Mononuclear cell (primary cell): ENCODE measurements around the gene ZNF276. TPM values are rescaled to one million over a fixed set of nuclear protein-coding genes. Genes with fewer than 3 reads are reported as not detected.
"Not testable (repeated sequence)": the region's sequence is repeated elsewhere in the genome, so short reads cannot be mapped to it uniquely, and the experiment has no call there.

Experiments used
- H3K27me3 ChIP-seq: 2 replicates; pipeline ENCODE4 v1.6.0; 2011; ENCODE audit warnings: low read length, control low read depth; ENCODE audit not compliant: insufficient read depth
- H3K4me1 ChIP-seq: 2 replicates; pipeline ENCODE4 v1.5.1; 2011; ENCODE audit warnings: mild to moderate bottlenecking, low read length, control low read depth; ENCODE audit not compliant: insufficient read depth
- H3K4me3 ChIP-seq: 2 replicates; pipeline ENCODE4 v1.5.1; 2011; ENCODE audit warnings: mild to moderate bottlenecking, low read length, moderate library complexity
- H3K9me3 ChIP-seq: 2 replicates; pipeline ENCODE4 v1.5.1; 2011; ENCODE audit warnings: low read depth, mild to moderate bottlenecking, control low read depth, low read length
- total RNA-seq: library from RNA; depleted of rRNA; stranded (reverse); fragments of >200 nt; gene quantifications from one replicate; pipeline ENCODE4 v1.2.3, GENCODE V29; 2012

ZNF276 gene
- total RNA-seq, 1 donor: 48.9 TPM

GRCh38 chr16:89764711-89765201 is 43.4 kb downstream of the ZNF276 start:
- Histone ChIP-seq H3K4me3 (peak overlapping the region; percentile 48), H3K4me1 (peaks cover 54% of the 10 kb centered on the region), H3K27me3 (no peaks in the 10 kb centered on the region), H3K9me3 (no peaks in the 10 kb centered on the region)

DNA sequence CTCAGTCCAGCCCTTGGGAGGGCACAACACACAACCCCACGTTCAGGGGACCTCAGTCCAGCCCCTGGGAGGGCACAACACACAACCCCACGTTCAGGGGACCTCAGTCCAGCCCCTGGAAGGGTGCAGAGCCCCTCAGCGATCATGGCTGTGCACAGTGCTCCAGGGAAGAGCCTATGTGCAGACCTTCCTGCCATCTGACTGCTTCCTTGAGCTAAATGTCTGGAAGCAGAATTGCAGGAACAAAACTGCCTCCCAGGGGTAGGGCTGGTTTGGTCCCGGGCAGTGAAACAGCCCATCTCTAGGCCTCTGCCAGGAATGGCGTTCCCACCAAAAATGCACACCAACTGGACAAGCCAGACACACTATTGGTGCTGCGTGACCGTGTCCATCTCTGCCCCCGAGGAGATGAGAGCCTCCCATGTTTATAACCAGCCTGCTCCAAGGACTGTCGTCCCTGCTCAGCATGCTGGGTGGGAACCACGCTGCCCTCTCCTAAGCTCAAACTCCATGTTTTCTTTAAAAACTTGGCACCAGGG is 44.0 kb downstream of the ZNF276 start:
- Histone ChIP-seq H3K27me3 (no peaks in the 10 kb centered on the region), H3K4me3 (no peak overlapping the region), H3K4me1 (peaks cover 48% of the 10 kb centered on the region), H3K9me3 (no peaks in the 10 kb centered on the region)

DNA sequence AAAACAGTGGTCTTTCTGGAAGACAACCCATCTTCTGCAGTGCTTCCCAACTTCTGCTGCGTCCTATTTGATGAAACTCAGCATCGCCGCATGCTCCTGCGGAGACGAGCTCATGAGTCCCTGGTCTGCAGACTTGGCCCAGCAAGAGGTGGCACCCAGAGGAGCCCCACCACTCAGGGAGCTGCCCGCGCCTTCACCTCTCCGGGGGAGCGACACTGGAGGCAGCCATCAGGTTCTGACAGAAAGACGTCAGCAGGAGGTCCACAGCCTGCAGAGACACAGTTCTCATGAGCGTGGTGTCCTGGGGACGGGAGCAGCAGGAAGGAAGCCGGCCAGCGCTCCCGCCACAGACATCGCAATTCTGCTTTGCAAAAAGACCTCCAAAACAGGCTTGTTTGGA is 49.0 kb downstream of the ZNF276 start:
- Histone ChIP-seq H3K4me3 (no peak overlapping the region), H3K4me1 (peaks cover 4% of the 10 kb centered on the region), H3K27me3 (no peaks in the 10 kb centered on the region), H3K9me3 (no peaks in the 10 kb centered on the region)

GRCh38 chr16:89775223-89775622 is 53.9 kb downstream of the ZNF276 start:
- H3K27me3 ChIP-seq: no peaks in the 10 kb centered on the region
- H3K9me3 ChIP-seq: no peaks in the 10 kb centered on the region
- H3K4me3 ChIP-seq: no peak overlapping the region
- H3K4me1 ChIP-seq: no peaks in the 10 kb centered on the region

DNA sequence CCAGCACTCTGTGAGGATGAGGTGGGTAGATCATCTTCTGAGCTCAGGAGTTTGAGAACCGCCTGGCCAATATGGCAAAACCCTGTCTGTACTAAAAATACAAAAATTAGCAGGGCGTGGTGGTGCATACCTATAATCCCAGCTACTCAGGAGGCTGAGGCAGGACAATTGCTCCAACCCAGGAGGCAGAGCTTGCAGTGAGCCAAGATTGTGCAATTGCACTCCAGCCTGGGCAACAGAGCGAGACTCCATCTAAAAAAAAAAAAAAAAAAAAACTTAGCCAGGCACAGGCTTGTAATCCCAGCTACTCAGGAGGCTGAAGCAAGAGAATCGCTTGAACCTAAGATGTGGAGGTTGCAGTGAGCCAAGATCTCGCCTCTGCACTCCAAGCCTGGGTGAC is 56.9 kb downstream of the ZNF276 start:
- H3K4me3 ChIP-seq, H3K27me3 ChIP-seq, H3K4me1 ChIP-seq, H3K9me3 ChIP-seq: not testable (repeated sequence)

DNA sequence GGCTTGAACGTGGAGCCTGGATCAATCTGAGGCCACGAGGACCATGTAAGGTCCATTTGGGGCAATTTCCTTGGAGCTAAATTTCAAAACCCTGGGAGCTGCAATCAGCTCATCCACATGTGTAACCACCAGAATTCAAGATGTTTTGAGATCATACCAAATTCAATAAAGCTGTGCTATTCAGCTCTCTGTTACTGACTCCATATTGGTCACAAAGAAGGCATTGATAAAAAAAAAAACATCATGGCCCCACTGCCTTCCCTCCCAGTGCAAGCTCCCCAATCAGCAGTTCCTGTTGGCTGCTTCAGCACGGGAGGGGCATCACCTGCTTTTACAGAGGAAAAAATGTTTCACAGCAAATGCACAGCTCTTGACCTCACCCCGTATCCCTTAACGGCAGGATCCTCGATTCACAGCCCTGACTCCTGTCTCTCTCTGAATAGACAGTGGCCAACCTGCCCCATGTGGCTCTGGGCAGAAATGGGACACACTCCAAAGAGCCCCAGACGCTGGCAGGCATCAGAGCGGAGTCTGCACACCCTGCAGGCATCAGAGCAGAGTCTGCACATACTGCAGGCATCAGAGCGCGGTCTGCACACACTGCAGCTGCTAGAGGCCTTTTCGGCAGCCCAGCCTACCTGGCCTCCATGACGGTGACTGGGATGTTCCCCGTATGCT is 58.0 kb downstream of the ZNF276 start:
- Histone ChIP-seq H3K9me3 (no peaks in the 10 kb centered on the region), H3K27me3 (no peaks in the 10 kb centered on the region), H3K4me1 (no peaks in the 10 kb centered on the region), H3K4me3 (no peak overlapping the region)

GRCh38 chr16:89779909-89780305 is 58.6 kb downstream of the ZNF276 start:
- Histone ChIP-seq H3K4me3 (no peak overlapping the region), H3K9me3 (no peaks in the 10 kb centered on the region), H3K4me1 (no peaks in the 10 kb centered on the region), H3K27me3 (no peaks in the 10 kb centered on the region)

DNA sequence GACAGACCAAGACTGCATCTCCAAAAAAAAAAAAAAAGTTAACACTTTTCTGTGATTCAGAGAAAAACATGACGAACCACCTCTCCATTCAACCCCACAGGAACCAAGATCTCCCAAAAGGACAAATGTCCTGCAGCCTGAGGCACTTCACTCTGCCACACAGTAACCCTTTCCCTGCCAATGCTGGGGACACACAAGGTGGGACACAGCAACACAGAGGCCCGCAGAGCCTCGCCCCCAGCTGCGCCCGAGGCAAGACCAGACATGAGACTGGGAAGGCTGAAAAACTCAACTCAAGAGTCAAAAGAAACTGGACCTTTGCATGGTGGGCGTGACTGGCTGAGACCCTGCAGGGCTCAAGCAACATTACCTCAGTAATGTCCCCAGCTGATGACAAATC is 61.2 kb downstream of the ZNF276 start:
- Histone ChIP-seq H3K4me3 (no peak overlapping the region), H3K9me3 (no peaks in the 10 kb centered on the region), H3K27me3 (no peaks in the 10 kb centered on the region), H3K4me1 (peaks cover 14% of the 10 kb centered on the region)

DNA sequence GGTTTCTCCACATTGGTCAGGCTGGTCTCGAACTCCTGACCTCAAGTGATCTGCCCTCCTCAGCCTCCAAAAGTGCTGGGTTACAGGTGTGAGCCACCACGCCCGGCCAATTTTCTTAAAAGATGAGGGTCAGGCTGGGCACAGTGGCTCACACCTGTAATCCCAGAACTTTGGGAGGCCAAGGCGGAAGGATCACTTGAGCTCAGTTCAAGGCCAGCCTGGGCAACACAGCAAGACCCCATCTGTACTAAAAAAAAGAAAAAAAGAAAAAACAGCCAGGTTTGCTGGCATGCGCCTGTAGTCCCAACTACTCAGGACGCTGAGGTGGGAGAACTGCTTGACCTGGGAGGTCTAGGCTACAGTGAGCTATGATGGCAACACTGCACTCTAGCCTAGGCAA is 62.6 kb downstream of the ZNF276 start:
- not testable (repeated sequence) for H3K27me3 ChIP-seq, H3K9me3 ChIP-seq, H3K4me3 ChIP-seq
- H3K4me1 ChIP-seq: peaks cover 14% of the 10 kb centered on the region

DNA sequence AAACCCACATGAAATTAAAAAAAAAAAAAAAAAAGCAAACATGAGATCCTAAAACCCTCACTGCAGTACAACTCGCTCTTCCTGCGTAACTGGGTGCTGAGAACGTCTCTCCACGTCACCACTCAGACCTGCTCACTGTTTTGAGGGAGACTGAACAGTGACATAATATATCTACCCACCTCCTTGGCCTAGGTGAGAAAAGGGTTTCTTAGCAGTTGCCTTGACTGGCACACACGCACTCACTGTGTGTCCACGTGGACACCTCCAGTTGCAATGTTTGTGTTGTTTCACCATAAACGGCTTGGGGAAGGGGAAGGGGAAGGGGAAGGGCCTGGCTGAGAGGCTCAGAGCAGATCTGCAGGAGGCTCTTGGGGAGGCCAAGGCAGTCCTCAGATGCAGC is 63.1 kb downstream of the ZNF276 start:
- Histone ChIP-seq H3K4me1 (peaks cover 14% of the 10 kb centered on the region), H3K27me3 (no peaks in the 10 kb centered on the region), H3K4me3 (no peak overlapping the region), H3K9me3 (no peaks in the 10 kb centered on the region)

DNA sequence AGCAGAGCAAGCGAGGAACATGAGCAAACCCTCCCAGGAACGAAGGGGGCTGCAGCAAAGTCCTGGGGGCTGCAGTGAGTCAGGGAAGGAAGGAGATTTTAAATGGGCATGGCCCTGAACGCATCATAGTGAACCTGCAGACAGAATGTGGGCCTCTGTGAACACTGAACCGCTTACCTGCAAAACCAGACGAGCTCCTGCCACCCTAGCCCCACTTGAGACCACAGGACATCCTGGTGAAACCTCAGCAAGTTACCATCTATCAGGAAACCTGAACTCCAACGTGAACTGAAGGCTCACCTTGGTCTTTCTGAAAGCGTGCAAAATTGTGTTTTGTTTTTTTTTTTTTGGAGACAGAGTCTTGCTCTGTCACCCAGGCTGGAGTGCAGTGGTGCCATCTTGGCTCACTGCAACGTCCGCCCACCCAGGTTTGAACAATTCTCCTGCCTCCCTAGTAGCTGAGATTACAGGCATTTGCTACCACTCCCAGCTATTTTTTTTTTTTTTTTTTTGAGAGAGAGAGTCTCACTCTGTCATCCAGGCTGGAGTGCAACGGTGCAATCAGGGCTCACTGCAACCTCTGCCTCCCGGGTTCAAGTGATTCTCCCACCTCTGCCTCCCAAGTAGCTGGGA is 64.3 kb downstream of the ZNF276 start:
- peaks cover 14% of the 10 kb centered on the region for H3K4me1 ChIP-seq
- no peak overlapping the region for H3K4me3 ChIP-seq
- no peaks in the 10 kb centered on the region for H3K9me3 ChIP-seq
- H3K27me3 ChIP-seq: no peaks in the 10 kb centered on the region

DNA sequence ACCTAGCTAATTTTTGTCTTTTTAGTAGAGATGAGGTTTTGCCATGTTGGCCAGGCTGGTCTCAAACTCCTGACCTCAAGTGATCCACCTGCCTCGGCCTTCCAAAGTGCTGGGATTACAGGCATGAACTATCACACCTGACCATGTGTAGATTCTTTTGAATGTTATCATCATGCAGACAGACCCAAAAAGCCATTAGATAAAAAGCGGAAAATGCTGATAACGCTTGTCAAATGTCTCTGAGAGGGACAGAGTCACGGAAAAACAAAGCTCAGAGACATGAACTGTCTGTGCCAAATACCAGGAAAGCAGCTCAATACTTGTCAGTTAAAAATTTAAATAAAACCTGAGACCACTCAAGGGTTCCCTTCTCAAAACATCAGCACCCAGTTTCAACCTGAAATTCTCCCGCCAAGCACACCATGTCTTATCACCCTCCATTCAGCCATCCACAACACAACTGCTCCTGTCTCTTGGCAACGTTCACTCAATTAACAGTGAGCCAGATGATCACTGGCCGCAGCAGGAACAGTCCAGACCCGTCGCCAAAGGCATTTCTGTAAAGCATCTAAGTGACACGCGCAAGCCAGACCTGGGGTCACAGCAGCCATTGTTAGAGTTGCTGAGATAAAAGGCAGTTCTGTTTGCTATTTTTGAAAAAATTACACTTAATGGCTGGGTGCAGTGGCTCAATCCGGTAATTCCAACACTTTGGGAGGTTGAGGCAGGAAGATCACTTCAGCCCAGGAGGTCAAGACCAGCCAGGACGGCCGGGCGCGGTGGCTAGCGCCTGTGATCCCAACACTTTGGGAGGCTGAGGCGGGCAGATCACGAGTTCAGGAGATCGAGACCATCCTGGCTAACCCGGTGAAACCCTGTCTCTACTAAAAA is 65.4 kb downstream of the ZNF276 start:
- H3K4me3 ChIP-seq: no peak overlapping the region
- H3K9me3 ChIP-seq: no peaks in the 10 kb centered on the region
- H3K27me3 ChIP-seq: no peaks in the 10 kb centered on the region
- H3K4me1 ChIP-seq: peaks cover 14% of the 10 kb centered on the region

GRCh38 chr16:89787365-89787805 is 66.0 kb downstream of the ZNF276 start:
- Histone ChIP-seq H3K4me1 (peaks cover 14% of the 10 kb centered on the region), H3K27me3 (no peaks in the 10 kb centered on the region), H3K9me3 (no peaks in the 10 kb centered on the region), H3K4me3 (no peak overlapping the region)
